GM12878 (cell line): Measurements from ENCODE around the gene HNRNPA2B1.

ENCODE experiments used
- FOXM1 ChIP-seq: IDR thresholded peaks from 2 replicates; pipeline ENCODE4 v1.6.1; 2012; ENCODE audit warnings: low read depth, mild to moderate bottlenecking, inconsistent platforms, low read length, moderate library complexity
- IKZF2 ChIP-seq, 2 experiments: fragments of 450-650 bp; IDR thresholded peaks; 2 replicates each; pipeline ENCODE4 v1.6.1; 2017; ENCODE audit warnings: mild to moderate bottlenecking in 2 of 2, moderate library complexity in 2 of 2
- SIN3A ChIP-seq: IDR thresholded peaks from 2 replicates; pipeline ENCODE4 v1.6.1; 2012; ENCODE audit warnings: low read depth, low read length, improper control_type of control experiment

- TF ChIP-seq SIN3A (no peak), IKZF2 (IDR thresholded peaks at IDR 0.05) (no peak), FOXM1 (no peak)
Observed at GRCh38 chr7:26183545-26184280, 16.8 kb downstream of the HNRNPA2B1 start.
